NT2/D1 (cell line): ENCODE results near the gene PHACTR1.
"Not testable (repeated sequence)": the region's sequence is repeated elsewhere in the genome, so short reads cannot be mapped to it uniquely, and the experiment has no call there.

Experiments
- DNase-seq: peaks from one replicate; pipeline ENCODE4 v3.0.0-alpha.2; 2011; ENCODE audit warnings: low read depth, low spot score
- H3K27me3 ChIP-seq: 2 replicates; pipeline ENCODE4 v1.6.0; 2011; ENCODE audit warnings: mild to moderate bottlenecking; ENCODE audit not compliant: insufficient read length, insufficient read depth
- H3K36me3 ChIP-seq: 2 replicates; pipeline ENCODE4 v1.6.1; 2011; ENCODE audit warnings: mild to moderate bottlenecking, low read length, mixed read lengths; ENCODE audit not compliant: insufficient read depth, insufficient read length
- H3K4me1 ChIP-seq: 2 replicates; pipeline ENCODE4 v1.5.1; 2011; ENCODE audit not compliant: insufficient read depth, insufficient read length
- H3K4me3 ChIP-seq: 2 replicates; pipeline ENCODE4 v1.5.1; 2011; ENCODE audit warnings: low read depth; ENCODE audit not compliant: insufficient read length
- H3K9ac ChIP-seq: 2 replicates; pipeline ENCODE4 v1.6.0; 2011; ENCODE audit warnings: low read depth; ENCODE audit not compliant: insufficient read length
- H3K9me3 ChIP-seq: 2 replicates; pipeline ENCODE4 v1.5.1; 2011; ENCODE audit warnings: mild to moderate bottlenecking, low read length; ENCODE audit not compliant: insufficient read depth
- SUZ12 ChIP-seq: IDR thresholded peaks from 2 replicates; pipeline ENCODE4 v1.6.1; 2011; ENCODE audit not compliant: insufficient read length, insufficient read depth; ENCODE audit errors: extremely low read depth
- YY1 ChIP-seq: IDR thresholded peaks from 2 replicates; pipeline ENCODE4 v1.6.1; 2011; ENCODE audit not compliant: insufficient read length, insufficient read depth
- ZNF274 ChIP-seq: IDR thresholded peaks from 2 replicates; pipeline ENCODE4 v1.6.1; 2011; ENCODE audit warnings: mild to moderate bottlenecking, low read depth, low read length

Gene PHACTR1

GRCh38 chr6:12761376-12762115 is 45.0 kb downstream of the PHACTR1 start:
- H3K4me1 ChIP-seq = no peaks in the 10 kb centered on the region
- TF ChIP-seq SUZ12 = no peak
- TF ChIP-seq ZNF274 = no peak
- no peak for TF ChIP-seq YY1
- no peak for DNase-seq

DNA sequence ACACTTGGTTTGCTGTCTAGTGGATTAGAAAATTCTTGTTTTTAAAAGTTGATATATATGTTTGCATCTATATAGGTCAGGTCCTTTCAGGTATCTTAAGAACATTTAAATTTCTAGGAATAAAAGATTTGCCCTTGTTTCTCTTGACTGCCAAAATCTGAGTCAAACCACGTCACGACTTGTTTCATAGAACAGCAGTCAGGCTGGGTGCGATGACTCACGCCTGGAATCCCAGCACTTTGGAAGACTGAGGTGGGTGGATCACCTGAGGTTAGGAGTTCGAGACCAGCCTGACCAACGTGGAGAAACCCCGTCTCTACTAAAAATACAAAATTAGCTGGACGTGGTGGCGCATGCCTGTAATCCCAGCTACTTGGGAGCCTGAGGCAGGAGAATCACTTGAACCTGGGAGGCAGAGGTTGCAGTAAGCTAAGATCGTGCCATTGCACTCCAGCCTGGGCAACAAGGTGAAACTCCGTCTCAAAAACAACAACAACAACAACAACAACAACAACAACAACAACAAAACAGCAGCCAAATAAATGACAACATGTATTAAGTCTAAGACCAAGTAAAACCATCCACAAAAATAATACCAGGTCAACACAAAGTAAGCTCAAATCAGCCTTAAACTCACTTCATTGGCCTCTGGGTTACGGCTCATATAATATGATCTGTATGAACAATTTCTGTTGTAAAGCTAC is 46.3 kb downstream of the PHACTR1 start:
- DNase-seq, H3K9ac ChIP-seq, H3K4me3 ChIP-seq, H3K9me3 ChIP-seq, H3K36me3 ChIP-seq, H3K27me3 ChIP-seq, H3K4me1 ChIP-seq: not testable (repeated sequence)

More at GRCh38 chr6:12761376-12762115, 45.0 kb downstream of the PHACTR1 start:
- H3K27me3 ChIP-seq = no peaks in the 10 kb centered on the region
- H3K9ac ChIP-seq = no peak overlapping the region
- no peak overlapping the region for H3K4me3 ChIP-seq
- H3K36me3 ChIP-seq = no peaks in the 10 kb centered on the region
- no peaks in the 10 kb centered on the region for H3K9me3 ChIP-seq

GRCh38 chr6:12766365-12766764 is 49.8 kb downstream of the PHACTR1 start:
- Histone ChIP-seq H3K9me3 (no peaks in the 10 kb centered on the region), H3K4me3 (no peak overlapping the region), H3K27me3 (no peaks in the 10 kb centered on the region), H3K9ac (no peak overlapping the region), H3K4me1 (no peaks in the 10 kb centered on the region), H3K36me3 (no peaks in the 10 kb centered on the region)
- DNase-seq = no peak
- TF ChIP-seq SUZ12 = no peak
- TF ChIP-seq YY1 = no peak

- DNase-seq = no peak
- Histone ChIP-seq H3K4me3 (no peak overlapping the region), H3K36me3 (no peaks in the 10 kb centered on the region), H3K9ac (no peak overlapping the region), H3K27me3 (no peaks in the 10 kb centered on the region), H3K9me3 (no peaks in the 10 kb centered on the region), H3K4me1 (no peaks in the 10 kb centered on the region)
- TF ChIP-seq SUZ12 = no peak
- no peak for TF ChIP-seq ZNF274
- no peak for TF ChIP-seq YY1
Observed at GRCh38 chr6:12767016-12767415, 50.4 kb downstream of the PHACTR1 start.

DNA sequence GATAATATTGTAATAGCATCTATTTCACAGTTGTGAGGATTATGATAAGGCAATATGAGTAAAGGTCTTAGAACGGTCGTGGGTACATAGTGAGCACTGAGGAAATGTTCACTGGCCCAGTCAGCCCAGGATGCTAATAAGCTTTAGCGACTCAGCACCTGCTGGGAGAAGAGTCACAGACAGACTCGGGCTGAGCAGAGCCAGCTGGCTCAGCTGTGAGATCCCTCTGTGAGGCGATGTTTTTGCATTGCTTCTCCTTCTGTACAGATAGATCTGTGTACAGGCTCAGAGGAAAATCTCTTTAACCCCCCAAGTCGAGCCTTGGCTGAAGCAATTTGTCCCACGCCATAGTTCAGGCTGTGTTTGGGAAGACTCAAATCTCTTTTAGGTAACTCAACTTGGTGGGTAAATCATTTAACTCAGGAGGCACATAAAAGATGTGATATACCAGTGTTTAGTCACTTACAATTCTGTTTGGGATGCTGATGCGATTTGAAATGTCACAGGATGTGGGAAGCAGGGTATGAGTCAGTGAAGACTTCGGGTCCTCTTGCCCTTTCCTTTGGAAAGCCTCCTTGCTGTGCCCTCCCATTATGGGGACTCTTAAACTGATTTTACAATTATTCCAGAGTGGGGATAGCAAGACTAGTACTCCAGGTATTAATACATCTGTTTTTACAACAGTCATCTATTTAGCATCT is 53.1 kb downstream of the PHACTR1 start:
- no peaks in the 10 kb centered on the region for H3K36me3 ChIP-seq
- H3K4me3 ChIP-seq = no peak overlapping the region
- no peak overlapping the region for H3K9ac ChIP-seq
- TF ChIP-seq ZNF274 (no peak), SUZ12 (no peak), YY1 (no peak)
- no peak for DNase-seq
- H3K27me3 ChIP-seq = no peaks in the 10 kb centered on the region
- no peaks in the 10 kb centered on the region for H3K4me1 ChIP-seq
- H3K9me3 ChIP-seq = no peaks in the 10 kb centered on the region

GRCh38 chr6:12772416-12772815 is 55.8 kb downstream of the PHACTR1 start:
- Histone ChIP-seq H3K4me1 (no peaks in the 10 kb centered on the region), H3K9ac (no peak overlapping the region), H3K9me3 (no peaks in the 10 kb centered on the region), H3K36me3 (no peaks in the 10 kb centered on the region), H3K4me3 (no peak overlapping the region), H3K27me3 (no peaks in the 10 kb centered on the region)
- no peak for DNase-seq
- no peak for TF ChIP-seq SUZ12
- TF ChIP-seq ZNF274 = no peak
- TF ChIP-seq YY1 = no peak

- TF ChIP-seq ZNF274 = no peak
- TF ChIP-seq YY1 = no peak
- DNase-seq = no peak
- Histone ChIP-seq H3K9me3 (no peaks in the 10 kb centered on the region), H3K27me3 (no peaks in the 10 kb centered on the region), H3K4me3 (no peak overlapping the region), H3K4me1 (no peaks in the 10 kb centered on the region), H3K36me3 (no peaks in the 10 kb centered on the region), H3K9ac (no peak overlapping the region)
Observed at GRCh38 chr6:12776291-12776690, 59.7 kb downstream of the PHACTR1 start.
